Activated naive CD4-positive, alpha-beta T cell treated with anti-CD3 and anti-CD28 coated beads, Interleukin-2, amount 10 ng/mL, durations not matched to agents 7 days and 5 days (primary cell): Measurements from ENCODE around the gene SMYD5.

Experiments
- CTCF ChIA-PET: fragments of 350-600 bp; sonication (Branson Sonifier 250); formaldehyde crosslinking; loops from one replicate; lab custom pipeline; 2021; ENCODE audit warnings: antibody characterized with exemption; lab: Charles Lee
- DNase-seq: peaks from one replicate; pipeline ENCODE4 v3.0.0-alpha.2; 2020
- H3K27ac Mint-ChIP-seq: one replicate; pipeline ENCODE4 v1.8.0; 2021; ENCODE audit warnings: mild to moderate bottlenecking, moderate library complexity, mixed read lengths
- H3K27me3 Mint-ChIP-seq: one replicate; pipeline ENCODE4 v1.8.0; 2021; ENCODE audit warnings: mild to moderate bottlenecking, mixed read lengths
- H3K36me3 Mint-ChIP-seq: one replicate; pipeline ENCODE4 v1.8.0; 2021; ENCODE audit warnings: mixed read lengths
- H3K4me1 Mint-ChIP-seq: one replicate; pipeline ENCODE4 v1.8.0; 2021; ENCODE audit warnings: mixed read lengths
- H3K4me3 Mint-ChIP-seq: one replicate; pipeline ENCODE4 v1.8.0; 2021; ENCODE audit warnings: mild to moderate bottlenecking, moderate library complexity, mixed read lengths
- H3K9me3 Mint-ChIP-seq: one replicate; pipeline ENCODE4 v1.8.0; 2021; ENCODE audit warnings: mixed read lengths

Gene SMYD5

GRCh38 chr2:73237168-73237567 is 23.1 kb downstream of the SMYD5 start:
- no peaks in the 10 kb centered on the region for H3K9me3 Mint-ChIP-seq
- peaks cover 41% of the 10 kb centered on the region for H3K4me1 Mint-ChIP-seq
- H3K27me3 Mint-ChIP-seq = no peaks in the 10 kb centered on the region
- no peak overlapping the region for H3K4me3 Mint-ChIP-seq
- H3K27ac Mint-ChIP-seq = no peak overlapping the region
- CTCF ChIA-PET = interaction anchor here (3.6 kb wide), 1 partner anchor 25 kb away, joined by 18 read pairs; no protein-coding TSS in a partner anchor
- H3K36me3 Mint-ChIP-seq = peaks cover 16% of the 10 kb centered on the region
- DNase-seq = no peak

GRCh38 chr2:73238149-73238548 is 24.1 kb downstream of the SMYD5 start:
- H3K27me3 Mint-ChIP-seq = no peaks in the 10 kb centered on the region
- no peaks in the 10 kb centered on the region for H3K9me3 Mint-ChIP-seq
- H3K4me3 Mint-ChIP-seq = no peak overlapping the region
- peaks cover 38% of the 10 kb centered on the region for H3K4me1 Mint-ChIP-seq
- no peak overlapping the region for H3K27ac Mint-ChIP-seq
- CTCF ChIA-PET = interaction anchor here (0.9 to 1.6 kb wide), 3 partner anchors 9 to 52 kb away, joined by 4 to 6 read pairs (median 4); partner anchors contain the start of gene SMYD5
- H3K36me3 Mint-ChIP-seq = peaks cover 22% of the 10 kb centered on the region
- no peak for DNase-seq

- no peak for DNase-seq
- Mint-ChIP-seq H3K4me1 (peaks cover 39% of the 10 kb centered on the region), H3K27me3 (no peaks in the 10 kb centered on the region), H3K9me3 (no peaks in the 10 kb centered on the region), H3K36me3 (peaks cover 26% of the 10 kb centered on the region), H3K4me3 (no peak overlapping the region), H3K27ac (no peak overlapping the region)
- CTCF ChIA-PET = interaction anchor here (0.6 to 1.6 kb wide), 5 partner anchors 26 to 72 kb away, joined by 3 to 6 read pairs (median 4); partner anchors contain the start of gene SMYD5
These were observed 24.9 kb downstream of the SMYD5 start for GRCh38 chr2:73238976-73239375.

- CTCF ChIA-PET = interaction anchor here (0.6 to 0.7 kb wide), 2 partner anchors 50 to 72 kb away, joined by 3 read pairs; no protein-coding TSS in a partner anchor
- H3K9me3 Mint-ChIP-seq = no peaks in the 10 kb centered on the region
- H3K4me1 Mint-ChIP-seq = peaks cover 38% of the 10 kb centered on the region
- H3K27me3 Mint-ChIP-seq = no peaks in the 10 kb centered on the region
- H3K36me3 Mint-ChIP-seq = peaks cover 29% of the 10 kb centered on the region
- H3K27ac Mint-ChIP-seq = no peak overlapping the region
- no peak for DNase-seq
- no peak overlapping the region for H3K4me3 Mint-ChIP-seq
These were observed 25.7 kb downstream of the SMYD5 start for GRCh38 chr2:73239776-73240175.

GRCh38 chr2:73243884-73244570 is 30.0 kb downstream of the SMYD5 start:
- Mint-ChIP-seq H3K9me3 (no peaks in the 10 kb centered on the region), H3K27ac (no peak overlapping the region), H3K36me3 (peaks cover 44% of the 10 kb centered on the region), H3K4me3 (no peak overlapping the region), H3K4me1 (peaks cover 3% of the 10 kb centered on the region), H3K27me3 (no peaks in the 10 kb centered on the region)
- CTCF ChIA-PET = interaction anchor here (0.9 to 2.0 kb wide), 5 partner anchors 8 to 66 kb away, joined by 3 to 10 read pairs (median 3); no protein-coding TSS in a partner anchor
- DNase-seq = no peak

GRCh38 chr2:73244580-73244979 is 30.5 kb downstream of the SMYD5 start:
- Mint-ChIP-seq H3K9me3 (no peaks in the 10 kb centered on the region), H3K36me3 (peaks cover 47% of the 10 kb centered on the region), H3K4me3 (no peak overlapping the region), H3K27me3 (no peaks in the 10 kb centered on the region), H3K4me1 (peaks cover 3% of the 10 kb centered on the region), H3K27ac (no peak overlapping the region)
- CTCF ChIA-PET = interaction anchor here (0.9 to 2.0 kb wide), 6 partner anchors 9 to 66 kb away, joined by 3 to 10 read pairs (median 3); no protein-coding TSS in a partner anchor
- no peak for DNase-seq

GRCh38 chr2:73246850-73247249 is 32.8 kb downstream of the SMYD5 start:
- H3K4me3 Mint-ChIP-seq = no peak overlapping the region
- CTCF ChIA-PET = no interaction called here

GRCh38 chr2:73249636-73250035 is 35.6 kb downstream of the SMYD5 start:
- H3K9me3 Mint-ChIP-seq = no peaks in the 10 kb centered on the region
- DNase-seq = no peak
- H3K36me3 Mint-ChIP-seq = peaks cover 63% of the 10 kb centered on the region
- no peak overlapping the region for H3K27ac Mint-ChIP-seq
- H3K27me3 Mint-ChIP-seq = no peaks in the 10 kb centered on the region
- no peaks in the 10 kb centered on the region for H3K4me1 Mint-ChIP-seq
- CTCF ChIA-PET = interaction anchor here (1.1 kb wide), 1 partner anchor 41 kb away, joined by 4 read pairs; no protein-coding TSS in a partner anchor
- no peak overlapping the region for H3K4me3 Mint-ChIP-seq

More at GRCh38 chr2:73246850-73247249, 32.8 kb downstream of the SMYD5 start:
- Mint-ChIP-seq H3K4me1 (peaks cover 3% of the 10 kb centered on the region), H3K27ac (no peak overlapping the region), H3K9me3 (no peaks in the 10 kb centered on the region), H3K36me3 (peaks cover 59% of the 10 kb centered on the region), H3K27me3 (no peaks in the 10 kb centered on the region)
- DNase-seq = no peak

GRCh38 chr2:73250872-73251846 is 37.1 kb downstream of the SMYD5 start:
- CTCF ChIA-PET = interaction anchor here (0.9 kb wide), 1 partner anchor 74 kb away, joined by 3 read pairs; no protein-coding TSS in a partner anchor
- no peaks in the 10 kb centered on the region for H3K9me3 Mint-ChIP-seq
- DNase-seq = no peak
- H3K27ac Mint-ChIP-seq = no peak overlapping the region
- peaks cover 55% of the 10 kb centered on the region for H3K36me3 Mint-ChIP-seq
- no peak overlapping the region for H3K4me3 Mint-ChIP-seq
- no peaks in the 10 kb centered on the region for H3K27me3 Mint-ChIP-seq
- no peaks in the 10 kb centered on the region for H3K4me1 Mint-ChIP-seq

- CTCF ChIA-PET = interaction anchor here (0.9 to 2.3 kb wide), 2 partner anchors 40 to 75 kb away, joined by 3 to 5 read pairs; no protein-coding TSS in a partner anchor
- Mint-ChIP-seq H3K27ac (no peak overlapping the region), H3K9me3 (no peaks in the 10 kb centered on the region)
These were observed 38.4 kb downstream of the SMYD5 start for GRCh38 chr2:73252238-73253027.

GRCh38 chr2:73253400-73253799 is 39.4 kb downstream of the SMYD5 start:
- H3K4me3 Mint-ChIP-seq = no peak overlapping the region
- H3K4me1 Mint-ChIP-seq = no peaks in the 10 kb centered on the region
- CTCF ChIA-PET = interaction anchor here (1.2 to 2.3 kb wide), 2 partner anchors 9 to 41 kb away, joined by 3 to 5 read pairs; no protein-coding TSS in a partner anchor
- no peaks in the 10 kb centered on the region for H3K27me3 Mint-ChIP-seq
- H3K27ac Mint-ChIP-seq = no peak overlapping the region
- H3K36me3 Mint-ChIP-seq = peaks cover 40% of the 10 kb centered on the region
- no peaks in the 10 kb centered on the region for H3K9me3 Mint-ChIP-seq
- DNase-seq = no peak

More at GRCh38 chr2:73252238-73253027, 38.4 kb downstream of the SMYD5 start:
- Mint-ChIP-seq H3K4me1 (no peaks in the 10 kb centered on the region), H3K4me3 (no peak overlapping the region), H3K36me3 (peaks cover 42% of the 10 kb centered on the region), H3K27me3 (no peaks in the 10 kb centered on the region)
- no peak for DNase-seq

- Mint-ChIP-seq H3K9me3 (no peaks in the 10 kb centered on the region), H3K36me3 (peaks cover 37% of the 10 kb centered on the region), H3K27ac (no peak overlapping the region), H3K27me3 (no peaks in the 10 kb centered on the region), H3K4me3 (no peak overlapping the region), H3K4me1 (no peaks in the 10 kb centered on the region)
- no peak for DNase-seq
- CTCF ChIA-PET = interaction anchor here (1.2 to 2.3 kb wide), 2 partner anchors 9 to 41 kb away, joined by 3 to 5 read pairs; no protein-coding TSS in a partner anchor
These were observed 39.9 kb downstream of the SMYD5 start for GRCh38 chr2:73253901-73254300.
